IMR-90 (cell line): Measurements from ENCODE around the gene ZC3H4. TPM values are rescaled to one million over a fixed set of nuclear protein-coding genes. Genes with fewer than 3 reads are reported as not detected.
"Not testable (repeated sequence)": the region's sequence is repeated elsewhere in the genome, so short reads cannot be mapped to it uniquely, and the experiment has no call there.

Source experiments
- ATAC-seq: fragments of 200-7000 bp; cut with Tn5 transposase; 2 replicates; pipeline ENCODE4 v1.9.1; 2020; ENCODE audit warnings: low read depth, mild to moderate bottlenecking, moderate library complexity
- BruUV-seq: library from RNA; stranded (reverse); fragments of 400-500 nt; replicated peaks from 2 replicates; lab custom pipeline; 2021; lab: Mats Ljungman, UMichigan
- CTCF ChIA-PET: fragments of 300-600 bp; formaldehyde crosslinking; extraction: SDS; loops from one replicate; lab custom pipeline; 2021; ENCODE audit warnings: antibody characterized with exemption; lab: Yijun Ruan, JAX
- POLR2A ChIA-PET: fragments of 300-600 bp; sonication (Branson Sonifier 250); formaldehyde crosslinking; loops from one replicate; lab custom pipeline; 2022; ENCODE audit warnings: antibody characterized with exemption; ENCODE audit not compliant: unreplicated experiment; lab: Charles Lee
- DNase-seq: peaks from one replicate; pipeline ENCODE4 v3.0.0; 2013
- H2AFZ ChIP-seq: replicated peaks from 2 replicates; pipeline ENCODE3; 2013; ENCODE audit warnings: low read length, mild to moderate bottlenecking; ENCODE audit not compliant: poor library complexity
- H2AK5ac ChIP-seq: 2 replicates; pipeline ENCODE4 v1.6.1; 2013; ENCODE audit warnings: low read depth, low read length, inconsistent platforms
- H2AK9ac ChIP-seq: replicated peaks from 2 replicates; pipeline ENCODE3; 2013; ENCODE audit warnings: mild to moderate bottlenecking, low read depth, low read length, moderate library complexity; ENCODE audit not compliant: poor library complexity
- H2BK120ac ChIP-seq: 2 replicates; pipeline ENCODE4 v1.6.1; 2013; ENCODE audit warnings: low read depth, low read length, inconsistent platforms
- H2BK15ac ChIP-seq: 3 replicates; pipeline ENCODE4 v1.6.1; 2013; ENCODE audit warnings: low read depth, low read length, inconsistent platforms
- H2BK20ac ChIP-seq: 2 replicates; pipeline ENCODE4 v1.6.1; 2013; ENCODE audit warnings: low read depth, mild to moderate bottlenecking, inconsistent platforms, low read length, moderate library complexity
- H2BK5ac ChIP-seq: 2 replicates; pipeline ENCODE4 v1.6.1; 2013; ENCODE audit warnings: mild to moderate bottlenecking, low read depth, low read length, inconsistent platforms; ENCODE audit not compliant: poor library complexity, severe bottlenecking
- H3K14ac ChIP-seq: replicated peaks from 2 replicates; pipeline ENCODE4 v1.6.1; 2013; ENCODE audit warnings: low read depth, low read length, inconsistent platforms
- H3K18ac ChIP-seq: 2 replicates; pipeline ENCODE4 v1.6.1; 2013; ENCODE audit warnings: low read depth, low read length, control low read depth
- H3K23ac ChIP-seq: 2 replicates; pipeline ENCODE4 v1.6.1; 2013; ENCODE audit warnings: low read depth, low read length, inconsistent platforms
- H3K27ac ChIP-seq: 2 replicates; pipeline ENCODE4 v1.5.1; 2013; ENCODE audit warnings: mild to moderate bottlenecking, control low read depth, low read length; ENCODE audit not compliant: insufficient read depth
- H3K27me3 ChIP-seq: 2 replicates; pipeline ENCODE4 v1.6.1; 2013; ENCODE audit warnings: low read length; ENCODE audit not compliant: control insufficient read depth, insufficient read depth
- H3K36me3 ChIP-seq: 2 replicates; pipeline ENCODE4 v1.6.1; 2013; ENCODE audit warnings: low read length, mixed read lengths; ENCODE audit not compliant: control insufficient read depth, insufficient read depth
- H3K4ac ChIP-seq: 2 replicates; pipeline ENCODE4 v1.6.1; 2013; ENCODE audit warnings: low read depth, low read length, inconsistent platforms
- H3K4me1 ChIP-seq: 2 replicates; pipeline ENCODE4 v1.6.1; 2013; ENCODE audit warnings: low read length, mixed read lengths; ENCODE audit not compliant: control insufficient read depth, insufficient read depth
- H3K4me2 ChIP-seq: 2 replicates; pipeline ENCODE4 v1.6.1; 2013; ENCODE audit warnings: low read depth, mild to moderate bottlenecking, control low read depth, low read length, moderate library complexity
- H3K4me3 ChIP-seq: 2 replicates; pipeline ENCODE4 v1.5.1; 2013; ENCODE audit warnings: low read depth, mild to moderate bottlenecking, control low read depth, low read length, moderate library complexity; ENCODE audit not compliant: insufficient read depth
- H3K56ac ChIP-seq: 2 replicates; pipeline ENCODE4 v1.6.1; 2013; ENCODE audit warnings: low read length, inconsistent platforms; ENCODE audit not compliant: insufficient read depth; ENCODE audit errors: extremely low read depth
- H3K79me1 ChIP-seq, 2 experiments: 2 replicates each; pipeline ENCODE4 v1.6.1; 2013; ENCODE audit warnings: low read length in 2 of 2, inconsistent platforms in 1 of 2, low read depth in 1 of 2
- H3K9ac ChIP-seq: 2 replicates; pipeline ENCODE4 v1.6.1; 2013; ENCODE audit warnings: low read depth, low read length, control low read depth
- H3K9me1 ChIP-seq: 2 replicates; pipeline ENCODE4 v1.6.1; 2013; ENCODE audit warnings: low read length, inconsistent platforms; ENCODE audit not compliant: insufficient read depth
- H3K9me3 ChIP-seq: 2 replicates; pipeline ENCODE4 v1.6.1; 2013; ENCODE audit warnings: low read length; ENCODE audit not compliant: control insufficient read depth, insufficient read depth
- H4K20me1 ChIP-seq: 2 replicates; pipeline ENCODE4 v1.6.1; 2013; ENCODE audit warnings: low read length, inconsistent platforms; ENCODE audit not compliant: insufficient read depth
- H4K5ac ChIP-seq: 2 replicates; pipeline ENCODE4 v1.6.1; 2013; ENCODE audit warnings: mild to moderate bottlenecking, low read depth, low read length, control low read depth
- H4K8ac ChIP-seq, 2 experiments: 2 replicates each; pipeline ENCODE4 v1.6.1; 2013; ENCODE audit warnings: low read depth in 2 of 2, low read length in 2 of 2, control low read depth in 1 of 2, inconsistent platforms in 1 of 2
- H4K91ac ChIP-seq: 2 replicates; pipeline ENCODE4 v1.6.1; 2013; ENCODE audit warnings: low read depth, low read length, inconsistent platforms; ENCODE audit not compliant: insufficient read depth
- CEBPB ChIP-seq: IDR thresholded peaks from 2 replicates; pipeline ENCODE4 v1.6.1; 2012; ENCODE audit warnings: low read depth, low read length, improper control_type of control experiment
- CHD1 ChIP-seq: IDR thresholded peaks from 2 replicates; pipeline ENCODE4 v1.6.1; 2012; ENCODE audit warnings: low read depth, low read length, improper control_type of control experiment
- MXI1 ChIP-seq: IDR thresholded peaks from 2 replicates; pipeline ENCODE4 v1.6.1; 2012; ENCODE audit warnings: low read depth, mild to moderate bottlenecking, low read length, moderate library complexity, borderline replicate concordance
- RAD21 ChIP-seq: IDR thresholded peaks from 2 replicates; pipeline ENCODE4 v1.6.1; 2012; ENCODE audit warnings: low read length, improper control_type of control experiment
- SMC3 ChIP-seq: fragments of 150-350 bp; IDR thresholded peaks from 2 replicates; pipeline ENCODE4 v1.6.1; 2016; ENCODE audit warnings: low read depth, mild to moderate bottlenecking, antibody characterized with exemption, low read length, moderate library complexity
- WGBS, 2 experiments: methylation state at CpG; one replicate each; pipeline versions ENCODE4 v1.1.5 to v1.1.7; 2013; ENCODE audit warnings: missing lambda C conversion rate in 2 of 2; ENCODE audit not compliant: insufficient read length in 1 of 2; ENCODE audit errors: extremely low coverage in 2 of 2; 5-methylcytosine and 5-hydroxymethylcytosine counted together
- dilution Hi-C: fragments of 300-500 bp; cut with HindIII; formaldehyde crosslinking; loops from one replicate; pipeline ENCODE4 v1.14.3; 2018; ENCODE audit warnings: low sequenced_read_pairs; ENCODE audit not compliant: unreplicated experiment
- in situ Hi-C: fragments of 300-500 bp; cut with MboI; formaldehyde crosslinking; loops from 3 replicates; pipeline ENCODE4 v1.14.3; 2019; ENCODE audit warnings: low sequenced_read_pairs, inconsistent platforms, mixed read lengths
- intact Hi-C: fragments of 100-400 bp; cut with micrococcal nuclease; formaldehyde crosslinking; loops from 2 replicates; pipeline ENCODE4 v1.10.0; 2022
- polyA plus RNA-seq, 3 experiments: library from polyadenylated mRNA; depleted of rRNA; stranded (reverse); fragments of >200 nt; gene quantifications; 2 replicates each; pipeline ENCODE4 v1.2.3, GENCODE V29; 2012; ENCODE audit warnings: low replicate concordance in 1 of 3
- total RNA-seq: library from RNA; depleted of rRNA; stranded (reverse); fragments of >200 nt; gene quantifications from 2 replicates; pipeline ENCODE4 v1.2.3, GENCODE V29; 2012
- TF ChIP-seq, protein P1 (sequence below): fragments of 150-350 bp; IDR thresholded peaks from 2 replicates; pipeline ENCODE4 v1.6.1; 2016; ENCODE audit warnings: low read depth, mild to moderate bottlenecking, low read length, moderate library complexity, borderline replicate concordance

The ZC3H4 gene
- total and polyA plus RNA-seq, 2 of the 4 experiments (the other 2 are of a cell fraction), result 3.9 to 8.9 TPM

- DNase-seq, result no peak
- H3K9me3 ChIP-seq, result no peaks in the 10 kb centered on the region
- 100% methylated on average over 1 of the region's 9 CpGs; no CpG with 5 or more reads in 1 of the 2 experiments for WGBS, 2 experiments
- H4K91ac ChIP-seq, result no peak overlapping the region
- peaks cover 31 to 86% of the 10 kb centered on the region in 2 experiments for H3K79me1 ChIP-seq
- no peak overlapping the region for H3K4ac ChIP-seq
- no peak overlapping the region for H3K18ac ChIP-seq
- H3K36me3 ChIP-seq, result no peaks in the 10 kb centered on the region
- ChIA-PET CTCF (no interaction called here), POLR2A (interaction anchor here (0.6 kb wide), 1 partner anchor 208 kb away, joined by 6 read pairs; no protein-coding TSS in a partner anchor)
- H3K9ac ChIP-seq, result no peak overlapping the region
- peaks cover 13% of the 10 kb centered on the region for H3K4me1 ChIP-seq
- H2BK15ac ChIP-seq, result no peak overlapping the region
- no peak overlapping the region for H4K5ac ChIP-seq
- H3K27me3 ChIP-seq, result no peaks in the 10 kb centered on the region
- H3K27ac ChIP-seq, result no peak overlapping the region
- in situ Hi-C loops, result no loop called here
- no peak for ATAC-seq
- peaks cover 71% of the 10 kb centered on the region for H4K20me1 ChIP-seq
- no peak overlapping the region for H2BK5ac ChIP-seq
- no peak overlapping the region for H2BK120ac ChIP-seq
- H3K56ac ChIP-seq, result no peak overlapping the region
- H3K4me3 ChIP-seq, result no peak overlapping the region
- intact Hi-C loops, result no loop called here
- dilution Hi-C loops, result no loop called here
- H3K9me1 ChIP-seq, result peaks cover 34% of the 10 kb centered on the region
- H2BK20ac ChIP-seq, result no peak overlapping the region
- H4K8ac ChIP-seq, result no peak overlapping the region
- no peak overlapping the region; the same call in 1 of the 2 replicates for H3K14ac ChIP-seq
- no peak overlapping the region for H3K4me2 ChIP-seq
- no peak overlapping the region for H2AK5ac ChIP-seq
- no peak overlapping the region for H2AFZ ChIP-seq
- no peak overlapping the region for H2AK9ac ChIP-seq
- H3K23ac ChIP-seq, result no peak overlapping the region
- no TSS peak for BruUV-seq
- TF ChIP-seq MXI1 (no peak), CEBPB (no peak), RAD21 (no peak), SMC3 (no peak), CHD1 (no peak)
- TF ChIP-seq, protein P1, sequence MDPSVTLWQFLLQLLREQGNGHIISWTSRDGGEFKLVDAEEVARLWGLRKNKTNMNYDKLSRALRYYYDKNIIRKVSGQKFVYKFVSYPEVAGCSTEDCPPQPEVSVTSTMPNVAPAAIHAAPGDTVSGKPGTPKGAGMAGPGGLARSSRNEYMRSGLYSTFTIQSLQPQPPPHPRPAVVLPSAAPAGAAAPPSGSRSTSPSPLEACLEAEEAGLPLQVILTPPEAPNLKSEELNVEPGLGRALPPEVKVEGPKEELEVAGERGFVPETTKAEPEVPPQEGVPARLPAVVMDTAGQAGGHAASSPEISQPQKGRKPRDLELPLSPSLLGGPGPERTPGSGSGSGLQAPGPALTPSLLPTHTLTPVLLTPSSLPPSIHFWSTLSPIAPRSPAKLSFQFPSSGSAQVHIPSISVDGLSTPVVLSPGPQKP, result no peak
These were observed 11.1 kb downstream of the ZC3H4 start for GRCh38 chr19:47102346-47103060.

GRCh38 chr19:47101116-47101515 lies 12.5 kb downstream of the ZC3H4 start:
- H3K27ac ChIP-seq, ATAC-seq, H3K14ac ChIP-seq, intact Hi-C loops, H2BK20ac ChIP-seq, H3K27me3 ChIP-seq, BruUV-seq, POLR2A ChIA-PET, H3K23ac ChIP-seq, H4K91ac ChIP-seq, H2BK120ac ChIP-seq, H3K36me3 ChIP-seq, H3K56ac ChIP-seq, H3K4me3 ChIP-seq, H4K5ac ChIP-seq, H2BK15ac ChIP-seq, H4K8ac ChIP-seq, dilution Hi-C loops, H3K18ac ChIP-seq, H2AK9ac ChIP-seq, H3K4me1 ChIP-seq, H3K4me2 ChIP-seq, H3K9me3 ChIP-seq, CTCF ChIA-PET, H3K9ac ChIP-seq, in situ Hi-C loops, H2BK5ac ChIP-seq, H3K4ac ChIP-seq, DNase-seq, H2AFZ ChIP-seq: not testable (repeated sequence)
- Histone ChIP-seq H2AK5ac (0 out of 2 replicates have a peak overlapping the region, but pooled peaks have one; percentile 3), H3K79me1 (peaks cover 34 to 86% of the 10 kb centered on the region in 2 experiments), H4K20me1 (peaks cover 71% of the 10 kb centered on the region), H3K9me1 (peaks cover 33% of the 10 kb centered on the region)
- WGBS, 2 experiments, result 93% methylated on average over 3 of the region's 4 CpGs; no CpG with 5 or more reads in 1 of the 2 experiments
